Skeletal muscle satellite cell (primary cell): Measurements from ENCODE around the gene SLC6A1.

Source experiments
- H3K27me3 ChIP-seq: 2 replicates; pipeline ENCODE4 v1.7.0; 2013; ENCODE audit warnings: low read length; ENCODE audit not compliant: control insufficient read depth, insufficient read depth
- H3K36me3 ChIP-seq: 2 replicates; pipeline ENCODE4 v1.7.0; 2013; ENCODE audit warnings: mild to moderate bottlenecking, control low read depth, low read length; ENCODE audit not compliant: insufficient read depth
- H3K4me1 ChIP-seq: 2 replicates; pipeline ENCODE4 v1.7.0; 2013; ENCODE audit warnings: low read length; ENCODE audit not compliant: control insufficient read depth, insufficient read depth
- H3K4me2 ChIP-seq: 2 replicates; pipeline ENCODE4 v1.7.0; 2013; ENCODE audit warnings: mild to moderate bottlenecking, low read length
- H3K4me3 ChIP-seq: 2 replicates; pipeline ENCODE4 v1.7.0; 2013; ENCODE audit warnings: low read length
- H3K9ac ChIP-seq: 2 replicates; pipeline ENCODE4 v1.7.0; 2013; ENCODE audit warnings: mild to moderate bottlenecking, low read depth, low read length, moderate library complexity
- H3K9me3 ChIP-seq: replicated peaks from 2 replicates; pipeline ENCODE4 v1.7.0; 2013; ENCODE audit warnings: mild to moderate bottlenecking, control low read depth, low read length

The SLC6A1 gene

GRCh38 chr3:10982782-10983181 is 9.8 kb upstream of the SLC6A1 start:
- no peaks in the 10 kb centered on the region for H3K36me3 ChIP-seq
- no peaks in the 10 kb centered on the region for H3K9me3 ChIP-seq
- no peak overlapping the region for H3K9ac ChIP-seq
- peaks cover 52% of the 10 kb centered on the region for H3K27me3 ChIP-seq
- no peak overlapping the region for H3K4me2 ChIP-seq
- H3K4me3 ChIP-seq: no peak overlapping the region
- H3K4me1 ChIP-seq: peaks cover 2% of the 10 kb centered on the region

DNA sequence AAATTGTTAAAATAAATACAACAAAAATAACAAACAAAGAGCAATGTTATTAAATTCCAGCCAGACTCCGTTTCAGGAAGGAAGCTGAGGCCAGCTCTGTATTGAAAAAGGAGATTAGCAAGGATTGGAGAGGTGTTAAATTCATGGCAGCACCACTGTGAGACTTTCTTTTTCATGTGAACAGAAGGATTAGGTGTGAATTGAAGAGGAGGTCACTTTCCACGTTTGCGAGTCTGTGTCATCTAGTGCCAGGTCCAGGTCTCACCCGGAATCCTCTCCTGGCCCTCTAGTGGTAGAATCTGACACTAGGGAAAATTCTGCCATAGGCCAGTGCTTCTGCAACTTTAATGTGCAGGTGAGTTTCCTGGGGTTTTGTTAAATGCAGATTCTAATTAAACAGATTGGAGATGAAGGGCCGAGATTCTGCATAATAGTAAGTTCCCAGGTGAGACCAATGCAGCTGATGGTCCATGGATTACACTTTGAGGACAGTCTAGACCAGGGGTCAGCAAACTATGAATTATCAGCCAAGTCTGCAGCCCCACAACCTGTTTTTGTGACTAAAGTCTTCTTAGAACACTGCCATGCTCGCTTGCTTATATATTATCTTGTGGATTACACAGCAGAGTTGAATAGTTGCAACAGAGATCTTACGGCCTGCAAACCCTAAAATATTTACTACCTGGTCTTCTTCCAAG is 9.2 kb upstream of the SLC6A1 start:
- H3K4me2 ChIP-seq: no peak overlapping the region
- no peak overlapping the region for H3K9ac ChIP-seq
- no peak overlapping the region for H3K4me3 ChIP-seq
- peaks cover 51% of the 10 kb centered on the region for H3K27me3 ChIP-seq
- no peaks in the 10 kb centered on the region for H3K36me3 ChIP-seq
- no peaks in the 10 kb centered on the region for H3K9me3 ChIP-seq
- peaks cover 2% of the 10 kb centered on the region for H3K4me1 ChIP-seq

DNA sequence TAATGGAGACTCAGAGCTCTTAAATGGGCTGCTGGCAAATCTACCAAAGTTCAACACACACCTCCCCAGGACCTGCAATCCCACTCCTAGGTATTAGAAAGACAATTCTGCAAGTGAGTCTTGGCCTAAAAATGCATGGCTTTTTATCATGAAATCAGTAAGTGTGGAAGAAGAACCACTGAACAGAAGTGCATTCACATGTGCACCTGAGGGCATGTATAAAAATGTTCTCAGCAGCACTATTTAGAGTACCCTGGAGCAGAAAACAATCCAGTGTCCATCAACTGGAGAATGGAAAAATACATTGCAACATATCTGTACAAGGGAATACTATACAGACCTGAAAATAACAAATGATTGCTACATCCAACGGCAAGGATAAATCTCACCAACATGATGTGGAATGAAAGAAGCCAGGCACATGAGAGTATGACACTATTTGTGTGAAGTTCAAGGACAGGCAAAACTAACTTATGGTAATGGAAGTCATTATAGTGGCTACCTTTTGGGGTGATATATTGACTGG is 8.1 kb upstream of the SLC6A1 start:
- H3K36me3 ChIP-seq: no peaks in the 10 kb centered on the region
- no peak overlapping the region for H3K9ac ChIP-seq
- H3K4me1 ChIP-seq: peaks cover 2% of the 10 kb centered on the region
- peaks cover 47% of the 10 kb centered on the region for H3K27me3 ChIP-seq
- no peak overlapping the region for H3K4me3 ChIP-seq
- H3K4me2 ChIP-seq: no peak overlapping the region
- H3K9me3 ChIP-seq: no peaks in the 10 kb centered on the region

GRCh38 chr3:10985181-10985580 is 7.4 kb upstream of the SLC6A1 start:
- H3K27me3 ChIP-seq: peaks cover 53% of the 10 kb centered on the region
- H3K4me1 ChIP-seq: peaks cover 2% of the 10 kb centered on the region
- no peaks in the 10 kb centered on the region for H3K36me3 ChIP-seq
- no peak overlapping the region for H3K4me2 ChIP-seq
- H3K9ac ChIP-seq: no peak overlapping the region
- H3K4me3 ChIP-seq: no peak overlapping the region
- H3K9me3 ChIP-seq: no peaks in the 10 kb centered on the region

DNA sequence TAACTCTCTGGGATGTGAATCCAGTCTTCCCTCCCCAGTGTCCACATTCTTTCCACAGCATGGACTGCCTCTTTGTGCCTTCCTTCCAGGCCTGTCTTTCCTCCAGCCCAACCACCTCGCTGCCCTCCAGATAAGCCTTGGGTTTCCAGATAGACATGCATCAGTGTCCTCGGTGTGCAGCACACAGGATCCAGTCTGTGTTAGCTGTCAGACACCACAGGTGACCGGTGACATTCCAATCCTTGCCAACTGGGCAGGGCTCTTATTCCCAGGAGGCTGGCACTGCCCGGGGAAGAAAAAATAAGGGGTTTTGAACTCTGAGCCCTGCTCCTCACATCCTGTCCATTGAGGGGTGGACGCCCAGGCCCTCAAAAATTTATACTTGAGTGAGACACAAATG is 6.0 kb upstream of the SLC6A1 start:
- Histone ChIP-seq H3K9ac (no peak overlapping the region), H3K27me3 (peaks cover 54% of the 10 kb centered on the region), H3K36me3 (no peaks in the 10 kb centered on the region), H3K4me3 (no peak overlapping the region), H3K4me2 (no peak overlapping the region), H3K4me1 (peaks cover 2% of the 10 kb centered on the region), H3K9me3 (no peaks in the 10 kb centered on the region)

DNA sequence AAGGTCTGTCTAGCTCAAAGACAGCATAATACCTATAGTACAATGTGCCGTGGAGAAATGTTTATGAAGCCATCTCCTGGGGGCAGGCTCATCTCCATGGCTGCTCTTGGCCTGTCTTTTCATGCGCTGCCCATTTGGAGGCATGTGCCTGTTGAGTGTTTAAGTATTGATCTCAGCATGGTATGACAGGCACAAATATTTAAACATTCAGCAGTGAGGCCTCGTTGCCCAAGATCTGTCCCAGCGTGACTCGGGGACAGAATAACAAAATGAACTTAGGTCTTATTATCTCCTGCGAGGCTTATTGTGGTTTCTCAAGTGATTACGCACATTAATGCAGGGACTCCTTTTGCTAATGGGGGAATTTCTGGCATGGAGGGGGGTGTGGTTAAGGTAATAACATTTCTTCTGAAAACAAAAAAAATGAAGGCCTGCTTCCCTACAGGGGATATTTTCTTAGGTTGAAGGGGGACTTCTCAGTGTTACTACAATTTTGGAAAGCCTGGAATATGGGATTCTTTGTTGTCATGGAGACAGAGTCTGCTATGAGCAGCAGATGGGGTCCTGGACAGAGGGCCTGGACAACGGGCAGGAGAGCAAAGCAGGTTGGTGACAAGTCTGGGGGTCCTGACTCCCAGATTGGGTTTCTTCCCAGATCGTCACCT is 4.4 kb upstream of the SLC6A1 start:
- Histone ChIP-seq H3K4me2 (no peak overlapping the region), H3K4me1 (peaks cover 1% of the 10 kb centered on the region), H3K9ac (no peak overlapping the region), H3K27me3 (peaks cover 51% of the 10 kb centered on the region), H3K36me3 (no peaks in the 10 kb centered on the region), H3K4me3 (no peak overlapping the region), H3K9me3 (no peaks in the 10 kb centered on the region)

DNA sequence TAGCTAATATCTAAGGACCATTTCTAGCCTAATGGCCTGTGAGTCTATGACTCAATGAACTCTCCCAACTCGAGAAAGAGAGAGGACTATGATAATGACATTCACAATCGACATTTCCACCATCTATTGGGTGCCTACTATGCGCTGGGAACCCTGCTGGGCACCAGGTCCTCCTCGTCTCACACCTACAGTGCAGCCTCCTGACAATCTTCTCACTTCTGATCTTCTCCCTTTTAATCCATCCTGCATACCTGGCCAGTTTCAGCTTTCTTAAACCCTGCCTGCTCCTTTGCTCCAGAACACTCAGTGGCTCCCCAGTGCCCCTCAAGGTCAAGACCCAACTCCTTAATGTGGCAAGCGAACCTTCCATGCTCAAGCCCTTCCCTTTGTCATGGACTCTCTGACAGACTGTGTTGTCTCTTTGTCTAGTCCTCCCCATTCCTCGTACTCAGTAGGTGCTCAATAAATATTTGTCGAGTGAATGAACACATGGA is 3.5 kb upstream of the SLC6A1 start:
- no peaks in the 10 kb centered on the region for H3K36me3 ChIP-seq
- peaks cover 59% of the 10 kb centered on the region for H3K27me3 ChIP-seq
- no peak overlapping the region for H3K4me2 ChIP-seq
- no peak overlapping the region for H3K9ac ChIP-seq
- no peak overlapping the region for H3K4me3 ChIP-seq
- no peaks in the 10 kb centered on the region for H3K4me1 ChIP-seq
- no peaks in the 10 kb centered on the region for H3K9me3 ChIP-seq

GRCh38 chr3:10992943-10993728 is 588 bp downstream of the SLC6A1 start:
- Histone ChIP-seq H3K4me3 (no peak overlapping the region), H3K27me3 (peaks cover 79% of the 10 kb centered on the region), H3K9me3 (no peaks in the 10 kb centered on the region), H3K4me2 (no peak overlapping the region), H3K9ac (no peak overlapping the region), H3K36me3 (no peaks in the 10 kb centered on the region), H3K4me1 (no peaks in the 10 kb centered on the region)

DNA sequence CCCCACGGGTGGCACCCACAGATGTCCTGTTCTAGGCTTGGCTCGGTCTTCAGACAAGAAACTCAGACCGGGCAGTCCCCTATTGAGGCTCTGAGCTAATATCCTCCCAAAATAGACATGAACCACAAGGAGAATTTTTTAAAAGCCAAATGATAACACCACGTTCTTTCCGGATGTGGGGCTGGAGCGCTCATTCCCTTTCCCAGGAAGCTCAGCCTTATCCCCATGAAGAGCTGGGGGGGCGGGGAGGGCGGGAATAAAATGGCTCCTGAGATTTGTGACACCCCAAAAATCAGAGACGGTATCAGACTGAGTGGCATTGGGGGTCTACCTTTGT is 1.1 kb downstream of the SLC6A1 start:
- H3K27me3 ChIP-seq: peaks cover 85% of the 10 kb centered on the region
- no peaks in the 10 kb centered on the region for H3K4me1 ChIP-seq
- H3K4me3 ChIP-seq: no peak overlapping the region
- no peak overlapping the region for H3K9ac ChIP-seq
- no peaks in the 10 kb centered on the region for H3K36me3 ChIP-seq
- no peak overlapping the region for H3K4me2 ChIP-seq
- no peaks in the 10 kb centered on the region for H3K9me3 ChIP-seq

DNA sequence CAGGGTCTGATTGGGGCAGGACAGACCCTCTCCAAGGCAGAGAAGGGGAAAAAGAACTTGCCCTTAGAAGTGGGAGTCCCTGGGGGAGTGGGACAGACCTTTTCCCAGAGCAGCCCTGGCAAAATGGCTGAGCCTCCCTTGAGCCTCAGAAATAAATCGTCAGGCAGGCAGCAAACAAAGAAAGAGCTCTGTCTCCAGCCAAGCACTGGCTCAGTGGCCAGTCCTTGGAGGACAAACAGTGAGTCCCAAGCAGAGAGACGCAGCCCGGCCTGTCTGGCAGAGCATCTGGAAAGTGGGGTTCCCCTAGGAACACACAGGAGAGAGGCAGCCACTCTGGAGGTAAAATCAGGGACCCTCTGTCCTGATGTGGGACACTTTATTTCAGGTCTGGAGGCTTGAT is 1.8 kb downstream of the SLC6A1 start:
- Histone ChIP-seq H3K27me3 (peaks cover 91% of the 10 kb centered on the region), H3K36me3 (no peaks in the 10 kb centered on the region)

DNA sequence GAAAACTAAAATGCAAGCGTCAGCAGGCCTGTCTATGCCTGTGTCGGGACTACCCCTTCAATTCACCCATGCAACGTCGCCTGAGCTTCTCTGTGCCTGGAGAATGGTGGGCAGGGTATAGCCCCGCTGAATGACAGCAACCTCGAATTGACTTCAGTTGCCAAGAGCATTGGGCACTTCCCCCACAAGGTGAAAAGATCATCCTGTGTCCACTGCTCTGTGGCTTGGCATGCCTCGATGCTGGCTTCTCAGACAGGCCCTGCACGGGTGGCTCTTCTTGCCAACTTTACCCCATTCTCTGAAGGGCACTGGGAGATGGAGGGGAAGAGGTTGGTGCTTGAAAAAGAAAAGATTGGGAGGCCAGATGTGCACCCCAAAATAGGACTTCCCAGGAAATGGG is 3.3 kb downstream of the SLC6A1 start:
- Histone ChIP-seq H3K36me3 (no peaks in the 10 kb centered on the region), H3K9ac (no peak overlapping the region), H3K4me2 (no peak overlapping the region), H3K4me3 (no peak overlapping the region), H3K27me3 (peaks cover 92% of the 10 kb centered on the region), H3K4me1 (no peaks in the 10 kb centered on the region), H3K9me3 (no peaks in the 10 kb centered on the region)

More for the DNA sequence above, 1.8 kb downstream of the SLC6A1 start:
- H3K4me3 ChIP-seq: no peak overlapping the region
- H3K9me3 ChIP-seq: no peaks in the 10 kb centered on the region
- no peak overlapping the region for H3K4me2 ChIP-seq
- H3K4me1 ChIP-seq: no peaks in the 10 kb centered on the region
- H3K9ac ChIP-seq: no peak overlapping the region
